Umbilical cord (tissue), 2 donors: Measurements from ENCODE around the gene SLC1A4. TPM values are rescaled to one million over a fixed set of nuclear protein-coding genes. Genes with fewer than 3 reads are reported as not detected.
A peak's percentile ranks its signal among the peaks of the same experiment; 100 is the strongest.
"Not testable (repeated sequence)": the region's sequence is repeated elsewhere in the genome, so short reads cannot be mapped to it uniquely, and the experiment has no call there.

Source experiments
- DNase-seq: peaks from one replicate; pipeline ENCODE4 v3.0.0-alpha.2; 2015; ENCODE audit warnings: low spot score
- total RNA-seq: library from RNA; depleted of rRNA; stranded (reverse); fragments of >200 nt; gene quantifications from one replicate; pipeline ENCODE4 v1.2.3, GENCODE V29; 2014; ENCODE audit warnings: low replicate concordance; ENCODE audit not compliant: insufficient read depth

The SLC1A4 gene
- total RNA-seq = 16.1 TPM

GRCh38 chr2:64989126-64989981 lies at the start of gene SLC1A4:
Gene SLC1A4, plus strand, starts transcription at chr2:64989399. Its CDS starts 245 bp downstream, at chr2:64989644.
- peak; percentile 92 for DNase-seq

- DNase-seq = no peak
Measured at GRCh38 chr2:64941143-64941542, 48.1 kb upstream of the SLC1A4 start.

- no peak for DNase-seq
Measured at GRCh38 chr2:64941801-64942200, 47.4 kb upstream of the SLC1A4 start.

GRCh38 chr2:64942693-64943092 lies 46.5 kb upstream of the SLC1A4 start:
- no peak for DNase-seq

GRCh38 chr2:64943387-64944150 lies 45.6 kb upstream of the SLC1A4 start:
- DNase-seq = no peak

- DNase-seq = no peak
Measured at GRCh38 chr2:64944484-64944883, 44.7 kb upstream of the SLC1A4 start.

- DNase-seq = no peak
Measured at GRCh38 chr2:64945973-64946768, 43.0 kb upstream of the SLC1A4 start.

GRCh38 chr2:64946769-64947247 lies 42.4 kb upstream of the SLC1A4 start:
- DNase-seq = no peak

- DNase-seq = no peak
Measured at GRCh38 chr2:64947885-64948284, 41.3 kb upstream of the SLC1A4 start.

GRCh38 chr2:64950226-64951160 lies 38.7 kb upstream of the SLC1A4 start:
- DNase-seq = no peak

- no peak for DNase-seq
Measured at GRCh38 chr2:64951306-64951953, 37.8 kb upstream of the SLC1A4 start.

- DNase-seq = no peak
Measured at GRCh38 chr2:64952096-64952495, 37.1 kb upstream of the SLC1A4 start.

GRCh38 chr2:64952511-64953482 lies 36.4 kb upstream of the SLC1A4 start:
- DNase-seq = no peak

- DNase-seq = no peak
Measured at GRCh38 chr2:64955467-64955866, 33.7 kb upstream of the SLC1A4 start.

- DNase-seq = no peak
Measured at GRCh38 chr2:64957109-64957903, 31.9 kb upstream of the SLC1A4 start.

GRCh38 chr2:64958556-64958955 lies 30.6 kb upstream of the SLC1A4 start:
- DNase-seq = no peak

- no peak for DNase-seq
Measured at GRCh38 chr2:64960819-64961218, 28.4 kb upstream of the SLC1A4 start.

- not testable (repeated sequence) for DNase-seq
Measured at GRCh38 chr2:64963138-64963537, 26.1 kb upstream of the SLC1A4 start.
